ENCODE data around the gene CADM1. TPM values are rescaled to one million over a fixed set of nuclear protein-coding genes. Genes with fewer than 3 reads are reported as not detected.

Gene CADM1
- total and polyA plus RNA-seq, 2 donors (not counting 3 experiments of a cell fraction or from before 2014, with no cell fraction given) = 0.52 to 2.6 TPM

- POLR2A ChIA-PET = no interaction called here
- TF ChIP-seq FOS (IDR thresholded peaks at IDR 0.05; ENCODE audit: borderline replicate concordance, insufficient read depth, low read length) = no peak
- TF ChIP-seq MAX (IDR thresholded peaks at IDR 0.05; ENCODE audit: insufficient read depth, insufficient read length) = no peak
- no peak for TF ChIP-seq POLR2AphosphoS5 (IDR thresholded peaks at IDR 0.05; ENCODE audit: insufficient read depth, low read depth, low read length)
- no peak for TF ChIP-seq POLR2A (IDR thresholded peaks at IDR 0.05; ENCODE audit: low read depth, low read length)
- TF ChIP-seq GATA2 (IDR thresholded peaks at IDR 0.05; ENCODE audit: insufficient read depth, insufficient read length, low read depth, low read length) = no peak
- TF ChIP-seq, protein P1, sequence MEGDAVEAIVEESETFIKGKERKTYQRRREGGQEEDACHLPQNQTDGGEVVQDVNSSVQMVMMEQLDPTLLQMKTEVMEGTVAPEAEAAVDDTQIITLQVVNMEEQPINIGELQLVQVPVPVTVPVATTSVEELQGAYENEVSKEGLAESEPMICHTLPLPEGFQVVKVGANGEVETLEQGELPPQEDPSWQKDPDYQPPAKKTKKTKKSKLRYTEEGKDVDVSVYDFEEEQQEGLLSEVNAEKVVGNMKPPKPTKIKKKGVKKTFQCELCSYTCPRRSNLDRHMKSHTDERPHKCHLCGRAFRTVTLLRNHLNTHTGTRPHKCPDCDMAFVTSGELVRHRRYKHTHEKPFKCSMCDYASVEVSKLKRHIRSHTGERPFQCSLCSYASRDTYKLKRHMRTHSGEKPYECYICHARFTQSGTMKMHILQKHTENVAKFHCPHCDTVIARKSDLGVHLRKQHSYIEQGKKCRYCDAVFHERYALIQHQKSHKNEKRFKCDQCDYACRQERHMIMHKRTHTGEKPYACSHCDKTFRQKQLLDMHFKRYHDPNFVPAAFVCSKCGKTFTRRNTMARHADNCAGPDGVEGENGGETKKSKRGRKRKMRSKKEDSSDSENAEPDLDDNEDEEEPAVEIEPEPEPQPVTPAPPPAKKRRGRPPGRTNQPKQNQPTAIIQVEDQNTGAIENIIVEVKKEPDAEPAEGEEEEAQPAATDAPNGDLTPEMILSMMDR (IDR thresholded peaks at IDR 0.05; ENCODE audit: extremely low read depth in 1 of 2, insufficient read depth in 1 of 2, low read depth in 1 of 2, low read length in 2 of 2) = no peak
- TF ChIP-seq MYC (IDR thresholded peaks at IDR 0.05; ENCODE audit: low read depth, low read length) = no peak
- TF ChIP-seq EZH2 (IDR thresholded peaks at IDR 0.05; ENCODE audit: borderline replicate concordance, low read depth, low read length, severe bottlenecking) = no peak
- TF ChIP-seq JUN (IDR thresholded peaks at IDR 0.05; ENCODE audit: borderline replicate concordance, insufficient read depth, insufficient read length, low read depth) = no peak
- no TSS peak for BruUV-seq (replicated peaks)
Measured at GRCh38 chr11:115523727-115524399, 19.6 kb upstream of the CADM1 start.

More at GRCh38 chr11:115523727-115524399, 19.6 kb upstream of the CADM1 start:
- no peak for FAIRE-seq
- Histone ChIP-seq H3K79me2 (ENCODE audit: control insufficient read depth, insufficient read depth, low read length) (no peaks in the 10 kb centered on the region), H3K27ac (ENCODE audit: insufficient read depth, low read depth, low read length) (no peak overlapping the region), H3K9ac (replicated peaks; ENCODE audit: extremely low read depth, insufficient read depth, low read length) (no peak overlapping the region), H3K4me3 (replicated peaks in 1 of 3; ENCODE audit: insufficient read depth in 1 of 3, low read depth in 1 of 3, low read length in 3 of 3) (no peak overlapping the region), H3K4me1 (ENCODE audit: control insufficient read depth, extremely low read depth, insufficient read depth, low read length) (no peaks in the 10 kb centered on the region), H3K9me3 (replicated peaks; ENCODE audit: control insufficient read depth, insufficient read depth, low read length) (no peaks in the 10 kb centered on the region), H2AFZ (ENCODE audit: low read depth, low read length) (no peak overlapping the region), H4K20me1 (replicated peaks; ENCODE audit: control insufficient read depth, extremely low read depth, insufficient read depth, low read length) (no peaks in the 10 kb centered on the region), H3K36me3 (ENCODE audit: control insufficient read depth in 2 of 2, extremely low read depth in 1 of 2, insufficient read depth in 2 of 2, low read length in 2 of 2) (no peaks in the 10 kb centered on the region), H3K27me3 (ENCODE audit: control insufficient read depth in 2 of 2, insufficient read depth in 2 of 2, low read length in 2 of 2) (no peaks in the 10 kb centered on the region), H3K4me2 (ENCODE audit: insufficient read depth, low read length) (no peak overlapping the region), H3K9me1 (replicated peaks; ENCODE audit: control insufficient read depth, extremely low read depth, insufficient read depth, low read length) (no peaks in the 10 kb centered on the region)
- no peak for DNase-seq (ENCODE audit: low read depth, low spot score)
- dilution Hi-C loops (cut with MboI; ENCODE audit: extremely low pct_ligation_motif_present, low sequenced_read_pairs) (no loop called here), intact Hi-C loops (cut with micrococcal nuclease) (no loop called here)
- CTCF ChIA-PET = no interaction called here
